NCI-H226 (cell line): Measurements from ENCODE around the gene STEAP3.

Source experiments
- DNase-seq: peaks from one replicate; pipeline ENCODE4 v3.0.0-alpha.2; 2015

The STEAP3 gene

DNA sequence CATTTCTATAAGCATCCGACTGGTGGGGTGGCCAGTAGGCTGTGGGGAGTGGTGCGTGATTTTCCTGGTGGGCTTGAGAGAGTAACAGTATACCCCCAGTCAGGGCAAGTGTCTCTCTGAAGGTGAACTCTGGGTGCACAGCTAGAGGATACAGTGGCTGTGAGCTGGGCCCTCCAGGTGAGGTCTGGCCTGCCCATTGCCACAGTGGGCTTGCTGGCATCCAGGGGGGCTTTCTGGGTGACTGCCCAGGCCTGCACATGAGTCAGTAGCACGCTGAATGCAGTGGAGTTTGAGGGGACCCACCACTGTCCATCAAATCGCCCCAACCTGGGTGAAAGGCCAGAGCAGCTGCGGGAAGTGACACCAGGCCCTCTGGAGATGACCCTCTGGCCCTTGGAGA, 4.5 kb downstream of the STEAP3 start:
- no peak for DNase-seq

DNA sequence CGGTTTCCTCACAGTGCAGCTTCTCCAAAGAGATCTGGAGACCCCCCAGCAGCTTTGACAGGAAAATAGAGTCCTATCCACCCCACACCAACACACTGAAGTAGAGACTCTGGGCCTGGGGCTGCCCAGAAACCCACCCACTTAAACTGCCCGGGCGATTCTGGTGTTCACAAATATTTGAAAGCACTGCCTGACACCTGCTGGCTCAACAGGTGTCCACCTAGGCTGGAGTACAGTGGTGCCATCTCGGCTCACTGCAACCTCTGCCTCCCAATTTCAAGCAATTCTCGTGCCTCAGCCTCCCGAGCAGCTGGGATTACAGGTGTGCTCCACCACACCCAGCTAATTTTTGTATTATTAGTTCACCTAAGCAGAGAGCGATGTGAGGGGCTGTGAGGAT, 5.3 kb downstream of the STEAP3 start:
- DNase-seq = no peak

DNA sequence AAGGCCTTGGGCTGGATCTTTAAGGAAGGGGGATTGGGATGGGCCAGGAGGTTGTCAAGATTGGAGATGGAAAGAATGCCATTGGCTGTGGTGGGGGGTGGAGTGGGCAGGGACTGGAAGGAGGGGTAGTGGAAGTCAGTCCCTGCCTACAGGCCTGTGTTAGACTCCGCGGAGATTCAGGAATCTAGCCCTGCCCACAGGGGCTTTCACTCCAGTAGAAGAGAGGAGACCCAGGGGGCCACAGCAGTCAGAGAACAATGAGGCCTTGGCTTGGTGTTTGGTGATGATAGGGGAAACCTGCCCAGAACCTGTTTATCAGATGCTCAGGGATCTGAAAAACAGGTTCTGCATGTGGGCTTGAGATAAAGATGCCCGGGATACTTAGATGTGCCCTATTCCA, 6.1 kb downstream of the STEAP3 start:
- DNase-seq = no peak

DNA sequence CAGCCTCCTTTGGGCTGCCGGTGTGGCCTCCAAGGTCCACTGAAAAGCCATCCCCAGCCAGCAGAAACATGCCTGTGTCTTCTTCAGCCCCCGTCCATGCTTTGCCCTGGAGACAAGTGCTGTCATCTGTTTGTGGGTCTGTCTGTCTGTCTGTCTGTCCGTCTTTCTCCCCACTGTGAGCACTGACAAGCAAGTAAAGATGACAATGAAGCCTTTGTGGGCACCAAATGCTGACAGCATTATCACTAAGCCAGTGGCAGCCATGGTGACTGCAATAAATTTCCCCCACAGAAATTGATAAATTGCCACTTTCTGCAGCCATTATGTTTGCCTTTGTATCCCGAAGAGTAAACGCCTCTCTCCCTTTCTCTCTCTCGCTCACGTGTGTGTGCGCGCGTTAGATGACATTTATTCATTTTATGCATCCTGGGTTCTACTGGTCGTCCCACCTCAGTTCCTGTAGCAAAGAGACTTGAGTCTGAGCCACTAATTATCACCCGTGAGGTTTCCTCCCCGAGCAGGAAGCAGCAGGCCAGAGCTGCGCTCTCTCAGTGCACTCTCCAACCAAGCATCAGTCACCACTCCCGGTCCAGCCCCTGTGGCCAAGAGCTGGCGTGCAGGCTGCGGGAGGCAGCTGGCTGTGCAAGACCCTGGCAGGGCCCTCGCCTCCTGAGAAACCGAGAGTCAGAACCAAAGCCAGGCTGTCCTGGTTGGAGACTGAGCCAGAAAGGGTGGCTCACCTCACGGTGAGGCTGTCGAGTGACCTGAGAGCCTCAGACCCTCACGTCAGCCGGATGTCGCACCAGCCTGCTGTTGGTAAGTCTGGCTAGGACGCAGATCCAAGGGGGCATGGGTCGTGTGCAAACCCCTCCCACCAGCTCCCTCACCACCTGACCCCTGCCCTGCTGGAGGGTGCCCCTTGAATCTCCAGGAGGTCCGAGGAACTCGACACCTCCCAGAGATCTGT, 6.9 kb downstream of the STEAP3 start:
- no peak for DNase-seq

DNA sequence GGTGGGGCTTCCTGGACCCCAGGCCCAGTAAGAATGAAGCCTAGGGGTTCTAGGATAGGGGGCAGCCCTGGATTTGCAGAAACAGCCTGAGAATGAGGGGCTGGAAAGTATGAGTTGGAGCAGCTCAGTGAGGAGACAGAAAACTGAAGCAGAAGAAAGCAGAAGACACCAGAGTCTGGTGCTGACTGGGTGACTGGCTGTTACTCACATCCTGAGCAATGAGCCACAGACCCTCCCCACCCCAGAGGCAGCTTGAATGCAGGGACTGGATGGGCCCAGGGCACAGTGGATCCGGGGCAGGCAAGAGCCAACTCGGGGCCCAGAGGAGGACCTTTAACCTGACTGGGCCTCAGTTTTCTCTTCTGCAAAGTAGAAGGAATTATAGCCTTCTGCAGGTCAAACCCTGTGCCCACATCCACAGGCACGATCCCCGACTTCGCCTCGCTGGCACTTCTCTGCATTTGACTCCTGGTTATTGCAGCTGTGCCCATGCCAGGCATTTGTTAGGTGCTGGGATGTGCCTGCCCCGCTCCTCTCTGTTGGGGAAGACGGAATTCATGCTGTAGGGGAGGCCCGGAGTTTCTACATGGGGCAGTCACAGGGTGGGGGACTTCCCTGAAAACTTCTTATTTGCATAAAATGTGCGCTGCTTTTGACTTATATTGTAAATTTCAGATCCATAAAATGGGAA, 8.5 kb downstream of the STEAP3 start:
- DNase-seq = peak; percentile 50

DNA sequence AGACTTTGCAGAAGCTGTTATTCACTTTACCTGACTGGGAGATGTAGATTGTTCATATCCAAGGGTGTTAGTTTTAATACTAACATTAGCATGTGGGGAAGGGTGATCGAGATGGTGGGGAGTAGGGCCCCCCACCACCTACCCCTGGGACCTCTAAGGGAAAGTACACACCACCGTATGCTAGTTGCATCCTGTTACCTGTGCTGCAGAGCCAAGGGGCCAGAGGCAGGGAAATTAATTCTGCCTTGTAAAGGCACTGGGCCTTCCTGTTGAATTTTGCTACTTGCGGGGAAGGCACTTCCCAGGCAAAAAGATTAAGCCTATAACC, 9.0 kb downstream of the STEAP3 start:
- no peak for DNase-seq

DNA sequence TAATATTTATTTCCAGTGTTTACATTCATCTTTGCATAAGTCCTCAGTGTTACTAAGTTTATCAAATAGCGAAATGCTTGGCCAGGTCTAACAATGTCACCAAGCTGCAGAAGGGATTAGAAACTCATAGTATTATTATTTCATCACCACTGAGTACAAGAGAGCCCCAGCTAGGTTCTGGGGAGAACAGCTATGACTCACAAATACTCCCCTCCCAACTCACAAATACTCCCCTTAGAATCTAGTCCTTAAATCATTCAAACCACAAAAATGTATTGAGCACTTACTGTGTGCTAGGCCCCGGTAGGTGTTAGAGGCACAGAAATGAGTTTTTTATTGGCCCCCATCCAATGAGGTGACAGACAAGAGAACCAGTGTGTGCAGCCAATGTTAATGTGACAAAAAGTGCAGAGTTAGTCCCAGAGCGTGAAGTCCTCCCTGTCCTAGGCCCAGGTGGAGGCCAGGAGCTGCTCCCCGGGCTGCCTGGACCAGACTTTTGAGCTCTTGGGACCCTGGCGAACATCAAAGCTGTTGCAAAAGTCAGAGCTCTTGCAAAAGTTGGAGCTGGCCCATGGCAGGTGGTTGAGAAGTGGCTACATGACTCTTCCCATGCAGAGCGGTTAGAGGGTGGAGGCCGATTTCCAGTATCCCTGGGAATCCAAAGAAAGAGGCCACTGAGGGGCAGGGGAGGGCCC, 9.8 kb downstream of the STEAP3 start:
- DNase-seq = peak; percentile 52

DNA sequence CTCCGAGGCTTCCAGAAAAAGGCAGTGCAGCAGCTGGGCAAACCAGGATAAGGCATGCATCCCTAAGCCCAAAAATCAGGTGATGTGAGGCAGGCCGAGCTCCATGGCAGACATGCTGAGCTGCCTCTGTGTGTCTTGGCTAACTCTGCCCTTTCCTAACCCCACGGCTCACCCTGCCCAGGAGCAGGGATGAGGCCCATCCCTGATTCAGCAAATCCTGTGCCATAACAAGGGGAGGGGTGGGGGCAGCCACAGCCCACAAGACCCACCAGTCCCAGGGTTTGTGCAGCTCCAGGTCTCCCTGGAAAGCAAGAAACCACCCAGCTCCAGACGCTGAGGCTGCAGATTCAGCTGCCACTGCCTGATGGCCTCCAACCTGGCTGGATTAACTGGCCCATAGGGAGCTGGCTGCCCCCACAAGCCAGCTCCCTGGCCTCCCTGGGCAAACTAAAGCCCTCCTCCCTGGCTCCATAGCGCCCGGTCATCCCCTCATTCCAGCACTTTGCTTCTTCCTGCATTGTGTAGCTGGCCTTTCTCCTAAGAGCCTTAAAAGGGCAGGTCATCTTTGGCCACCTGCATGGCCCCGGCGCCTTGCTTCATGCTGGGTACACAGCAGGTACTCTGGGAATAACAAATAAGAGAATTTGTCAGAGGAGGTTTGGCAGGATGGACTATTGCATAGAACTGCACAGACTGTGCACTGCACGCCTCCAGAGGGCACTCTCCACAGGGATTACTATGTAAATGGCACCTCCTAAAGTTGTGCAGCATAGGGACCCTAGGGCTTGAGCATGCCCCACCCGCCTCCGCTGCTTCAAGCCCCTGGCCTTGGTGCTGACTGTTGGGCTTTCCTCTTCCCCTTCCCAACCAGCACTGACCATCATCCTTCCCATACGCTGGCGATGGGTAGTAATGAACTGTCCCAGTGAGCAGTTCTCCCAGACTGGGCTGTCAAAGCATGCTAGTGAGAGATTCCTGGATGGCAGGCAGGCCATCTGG, 10.7 kb downstream of the STEAP3 start:
- DNase-seq = no peak

DNA sequence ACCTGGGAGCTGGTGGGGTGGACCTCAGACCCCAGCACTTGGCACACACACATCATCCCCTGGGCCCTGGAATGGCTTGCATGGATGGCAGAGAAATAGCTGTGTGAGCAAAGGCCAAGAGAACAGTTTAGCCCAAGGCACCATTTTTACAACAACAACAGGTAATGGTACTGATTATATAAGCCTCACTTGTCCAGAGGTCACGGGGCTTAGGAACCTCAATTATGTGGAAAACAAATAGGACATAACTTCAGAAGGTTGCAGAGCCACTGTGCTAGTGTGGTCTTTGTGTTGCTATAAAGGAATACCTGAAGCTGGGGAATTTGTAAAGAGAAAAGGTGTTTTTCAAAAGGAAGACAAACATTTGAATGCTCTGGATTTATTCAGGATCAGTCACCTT, 13.2 kb downstream of the STEAP3 start:
- no peak for DNase-seq

DNA sequence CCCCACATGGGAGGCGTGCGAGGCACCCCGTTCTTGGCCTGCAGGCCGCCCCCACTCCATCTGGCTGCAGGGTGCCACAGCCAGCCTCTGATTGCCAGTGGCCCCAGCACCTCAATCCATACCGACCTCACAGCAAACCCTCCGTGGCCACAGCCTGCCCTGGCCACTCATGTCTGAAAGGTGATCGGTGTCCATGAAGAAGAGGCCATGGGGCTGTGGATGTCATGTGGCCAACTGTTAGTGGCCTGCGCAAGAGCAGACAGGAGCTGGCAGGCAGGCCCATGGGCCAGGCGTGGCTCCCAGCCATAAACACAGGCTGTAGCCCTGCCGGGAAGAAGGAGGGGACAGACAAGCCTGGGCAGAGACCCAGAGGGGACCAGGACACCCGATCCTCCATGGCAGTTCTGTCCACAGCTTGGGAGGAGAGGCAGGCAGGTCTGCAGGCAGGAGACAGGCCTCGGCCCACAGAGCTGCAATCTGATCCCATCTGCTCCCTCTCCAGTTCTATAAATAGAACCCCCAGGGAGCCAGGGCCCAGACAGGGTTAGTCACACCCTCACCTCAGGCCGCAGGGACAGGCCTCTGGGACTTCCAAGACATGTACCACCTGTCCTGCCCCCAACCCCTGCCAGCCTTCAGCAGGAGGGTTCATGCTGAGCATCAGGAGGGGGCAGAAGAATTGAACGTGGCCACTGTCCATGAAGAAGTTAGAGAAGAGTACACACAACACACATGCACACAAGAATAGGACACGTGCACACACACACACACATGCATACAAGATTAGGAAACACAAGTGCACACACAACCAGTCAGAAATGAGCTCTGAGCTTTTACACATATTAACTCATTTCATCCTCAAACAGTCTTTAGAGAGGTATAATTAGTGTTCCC, 16.9 kb downstream of the STEAP3 start:
- DNase-seq = no peak

DNA sequence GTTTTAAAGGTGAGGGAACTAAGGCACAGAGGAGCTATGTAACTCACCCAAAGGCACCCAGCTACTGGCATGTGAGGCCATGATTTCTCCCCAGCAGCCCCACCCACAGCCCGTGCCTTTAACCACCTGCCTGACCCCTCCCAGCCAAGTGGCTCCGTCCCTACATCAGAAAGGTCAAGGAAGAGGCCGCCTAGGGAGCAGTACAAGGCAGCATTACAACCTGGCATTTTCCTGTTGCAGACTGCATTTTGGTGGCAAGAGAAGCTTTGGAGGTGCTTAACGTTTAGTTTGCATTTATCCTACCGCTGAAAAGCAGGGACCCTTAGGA, 17.5 kb downstream of the STEAP3 start:
- no peak for DNase-seq

DNA sequence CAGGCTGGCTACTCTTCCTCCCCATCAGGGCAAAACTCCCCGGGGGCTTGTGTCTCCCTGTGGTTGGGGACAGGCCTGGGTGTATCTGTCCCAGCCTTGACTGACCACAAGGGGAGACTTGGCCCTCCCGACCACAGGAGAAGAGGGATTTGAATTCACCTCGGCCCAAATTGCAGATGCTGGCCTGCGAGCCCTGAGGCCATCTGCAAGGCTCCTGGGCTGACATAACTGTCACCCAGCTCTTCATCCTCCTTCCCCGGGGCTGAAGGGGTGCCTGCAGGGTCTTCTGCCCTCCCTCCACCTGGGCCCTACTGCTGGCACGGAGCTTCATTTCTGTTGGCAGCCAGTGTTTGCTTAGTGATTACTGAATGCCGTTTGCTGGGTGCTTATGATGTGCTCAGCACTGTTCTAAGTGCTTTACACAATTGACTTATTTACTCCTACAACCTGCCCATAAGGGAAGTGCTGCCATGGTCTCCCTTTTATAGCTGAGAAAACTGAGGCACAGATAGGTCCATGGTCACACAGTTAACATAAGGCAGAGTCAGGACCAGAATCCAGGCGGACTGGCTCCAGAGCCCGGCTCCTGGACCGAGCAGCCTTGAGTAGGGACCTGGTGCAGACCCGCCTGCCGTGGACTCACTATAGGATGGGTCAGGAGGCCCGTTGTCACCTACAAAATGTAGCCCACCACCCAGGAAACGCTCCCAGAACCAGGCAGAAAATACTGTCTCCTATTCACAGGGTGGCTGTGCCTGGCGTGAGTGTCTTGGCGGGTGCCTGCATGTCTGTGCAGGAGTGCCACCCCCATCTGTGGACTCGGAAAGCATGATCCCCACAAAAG, 18.9 kb downstream of the STEAP3 start:
- DNase-seq = no peak

DNA sequence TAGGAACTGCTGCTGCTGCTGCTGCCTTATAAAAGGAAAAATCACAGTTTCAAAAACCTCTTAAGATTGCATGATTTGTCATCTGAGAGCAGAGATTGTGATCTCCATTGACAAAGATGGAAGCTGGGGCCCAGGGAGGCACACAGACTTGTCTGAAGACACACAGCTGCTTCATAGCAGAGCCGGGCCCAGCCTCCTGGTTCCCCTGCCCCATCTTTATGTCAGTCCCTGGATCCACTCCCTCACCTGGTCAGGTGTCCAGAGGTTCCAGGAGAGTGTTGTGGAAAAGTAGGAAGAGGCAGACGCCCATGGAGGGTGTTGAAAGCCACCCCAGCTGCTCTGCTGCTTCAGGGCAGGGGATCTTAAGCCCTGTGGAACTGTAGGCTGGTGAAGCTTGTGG, 20.0 kb downstream of the STEAP3 start:
- DNase-seq = no peak

DNA sequence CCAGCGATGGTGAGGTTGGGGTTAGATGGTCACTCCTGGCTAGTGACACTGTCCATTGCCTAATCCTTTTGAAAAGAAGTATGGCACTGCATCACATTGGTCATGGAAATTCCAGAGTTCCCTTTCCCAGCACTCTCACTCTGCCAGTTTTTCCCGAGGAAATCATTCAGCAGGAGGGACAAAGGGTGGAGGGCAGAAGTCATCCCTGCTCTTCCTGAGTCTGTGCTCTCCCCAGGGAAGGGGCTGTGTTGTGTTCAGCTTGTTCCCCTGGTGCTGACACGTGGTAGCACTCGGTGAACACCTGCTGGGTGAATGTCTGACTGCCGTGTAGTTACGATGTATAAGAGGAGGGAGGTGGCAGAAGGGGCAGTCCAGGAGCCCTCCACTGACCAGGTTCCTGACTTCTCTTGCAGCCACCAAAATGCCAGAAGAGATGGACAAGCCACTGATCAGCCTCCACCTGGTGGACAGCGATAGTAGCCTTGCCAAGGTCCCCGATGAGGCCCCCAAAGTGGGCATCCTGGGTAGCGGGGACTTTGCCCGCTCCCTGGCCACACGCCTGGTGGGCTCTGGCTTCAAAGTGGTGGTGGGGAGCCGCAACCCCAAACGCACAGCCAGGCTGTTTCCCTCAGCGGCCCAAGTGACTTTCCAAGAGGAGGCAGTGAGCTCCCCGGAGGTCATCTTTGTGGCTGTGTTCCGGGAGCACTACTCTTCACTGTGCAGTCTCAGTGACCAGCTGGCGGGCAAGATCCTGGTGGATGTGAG, 21.6 kb downstream of the STEAP3 start:
- no peak for DNase-seq

DNA sequence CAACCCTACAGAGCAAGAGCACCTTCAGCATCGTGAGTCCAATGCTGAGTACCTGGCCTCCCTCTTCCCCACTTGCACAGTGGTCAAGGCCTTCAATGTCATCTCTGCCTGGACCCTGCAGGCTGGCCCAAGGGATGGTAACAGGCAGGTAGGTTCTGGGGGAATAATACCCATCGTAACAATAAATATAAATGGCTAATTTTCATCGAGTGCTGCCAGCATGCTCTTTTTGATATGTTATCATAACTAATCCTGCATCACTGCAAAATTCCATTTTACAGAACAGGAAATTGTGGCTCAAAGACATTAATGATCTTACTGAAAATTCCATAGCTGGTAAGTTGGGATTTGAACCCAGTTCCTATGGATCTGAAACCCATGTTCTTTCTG, 22.2 kb downstream of the STEAP3 start:
- no peak for DNase-seq

DNA sequence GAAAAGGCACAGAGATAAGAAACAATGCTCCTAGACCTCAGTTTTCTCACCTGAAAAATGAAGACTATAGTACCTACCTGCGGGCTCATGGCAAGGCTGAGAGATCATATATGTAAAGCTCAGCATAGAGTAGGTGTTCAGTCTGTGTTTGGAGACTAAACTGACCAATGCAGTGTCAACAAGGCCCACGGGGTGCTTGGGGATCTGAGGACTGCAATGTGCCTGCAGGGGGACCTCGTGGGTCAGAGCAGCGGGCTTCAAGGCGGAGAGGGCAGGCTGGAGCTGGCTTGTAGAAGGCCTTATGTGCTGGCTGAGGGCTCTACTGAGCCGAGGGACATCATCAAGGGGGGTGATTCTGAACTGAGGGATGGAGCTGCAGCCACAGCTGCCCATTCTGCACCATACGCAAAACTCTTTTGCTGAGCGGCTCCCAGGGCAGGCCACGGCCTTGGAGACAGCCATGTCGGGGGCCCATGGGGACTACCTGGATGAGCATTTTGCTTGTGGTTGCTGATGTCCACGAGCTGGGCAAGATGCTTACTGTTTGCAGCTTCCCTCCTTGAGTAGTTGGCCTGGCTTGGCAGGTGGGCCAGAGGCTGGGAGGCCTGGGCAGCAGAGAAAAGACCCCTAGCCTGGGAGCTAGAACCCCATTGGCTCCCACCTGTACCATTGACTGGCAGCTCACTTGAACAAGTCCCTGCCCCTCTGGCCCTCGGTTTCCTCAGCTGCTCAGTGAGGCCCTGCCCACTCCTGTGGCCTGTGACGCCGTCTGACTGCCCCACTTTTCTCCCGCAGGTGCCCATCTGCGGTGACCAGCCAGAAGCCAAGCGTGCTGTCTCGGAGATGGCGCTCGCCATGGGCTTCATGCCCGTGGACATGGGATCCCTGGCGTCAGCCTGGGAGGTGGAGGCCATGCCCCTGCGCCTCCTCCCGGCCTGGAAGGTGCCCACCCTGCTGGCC, 23.5 kb downstream of the STEAP3 start:
- no peak for DNase-seq

DNA sequence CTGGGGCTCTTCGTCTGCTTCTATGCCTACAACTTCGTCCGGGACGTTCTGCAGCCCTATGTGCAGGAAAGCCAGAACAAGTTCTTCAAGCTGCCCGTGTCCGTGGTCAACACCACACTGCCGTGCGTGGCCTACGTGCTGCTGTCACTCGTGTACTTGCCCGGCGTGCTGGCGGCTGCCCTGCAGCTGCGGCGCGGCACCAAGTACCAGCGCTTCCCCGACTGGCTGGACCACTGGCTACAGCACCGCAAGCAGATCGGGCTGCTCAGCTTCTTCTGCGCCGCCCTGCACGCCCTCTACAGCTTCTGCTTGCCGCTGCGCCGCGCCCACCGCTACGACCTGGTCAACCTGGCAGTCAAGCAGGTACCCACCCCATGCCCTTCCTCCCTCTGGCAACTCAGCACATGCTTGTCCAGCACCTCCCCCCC, 24.2 kb downstream of the STEAP3 start:
- DNase-seq = no peak

DNA sequence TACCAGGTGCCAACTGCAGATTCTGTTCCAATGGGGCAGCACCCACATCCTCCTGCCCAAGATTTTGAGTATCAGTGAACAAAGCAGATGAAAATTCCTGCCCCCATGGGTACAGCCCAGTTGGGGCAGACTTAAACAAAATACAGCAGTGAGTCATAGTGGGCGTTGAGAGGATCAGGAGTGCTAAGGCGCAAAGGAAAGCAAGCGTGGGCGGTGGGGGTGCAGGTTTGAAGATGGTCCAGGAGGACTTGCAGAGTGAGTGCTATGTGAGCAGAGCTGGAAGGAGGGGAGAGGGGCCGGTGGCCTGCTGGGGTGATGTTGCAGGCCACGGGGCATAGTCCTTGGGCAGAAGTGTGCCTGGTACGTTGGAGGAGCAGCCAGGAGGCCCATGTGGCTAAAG, 24.7 kb downstream of the STEAP3 start:
- DNase-seq = no peak

DNA sequence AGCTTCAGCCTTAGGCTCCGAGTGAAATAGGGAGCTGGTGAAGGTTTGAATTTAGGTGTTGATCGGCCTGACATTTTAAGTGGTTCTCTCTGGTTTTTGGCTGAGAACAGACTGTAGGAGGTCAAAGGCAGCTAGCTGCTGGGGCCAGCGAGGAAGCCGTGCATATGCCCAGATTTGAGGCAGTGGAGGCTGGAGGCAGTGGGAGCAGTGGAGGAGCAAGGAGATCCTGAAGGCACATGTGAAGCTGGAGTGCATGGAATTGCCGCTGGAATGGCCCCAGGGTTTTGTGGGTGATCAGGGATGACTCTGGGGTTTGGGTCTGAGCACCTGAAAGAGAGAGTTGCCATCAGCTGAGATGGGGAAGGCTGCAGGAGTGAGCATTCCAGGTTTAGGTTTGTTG, 25.1 kb downstream of the STEAP3 start:
- DNase-seq = no peak
